K562 (cell line): ENCODE measurements around the gene CLSTN1. TPM values are rescaled to one million over a fixed set of nuclear protein-coding genes. Genes with fewer than 3 reads are reported as not detected.
A peak's percentile ranks its signal among the peaks of the same experiment; 100 is the strongest.

Experiments
- ARID4B ChIP-seq: sonication (generic); formaldehyde crosslinking; IDR thresholded peaks from 2 replicates; pipeline ENCODE4 v1.8.0; 2022; ENCODE audit warnings: mild to moderate bottlenecking, missing genetic modification reagents
- CEBPG ChIP-seq, 3 experiments: fragments of 200-800 bp in 1 of 3; sonication (Bioruptor generic) in 1 of 3; sonication (generic) in 1 of 3; formaldehyde crosslinking in 1 of 3; IDR thresholded peaks in 2 of 3; conservative IDR thresholded peaks in 1 of 3; 2 replicates each; pipeline versions ENCODE4 v1.6.1 to v1.8.0; 2016 to 2022; ENCODE audit warnings: missing compliant biosample characterization in 2 of 3, missing genetic modification characterization in 2 of 3, mild to moderate bottlenecking in 1 of 3, missing genetic modification reagents in 1 of 3
- CREB1 ChIP-seq, 2 experiments: sonication (generic) in 1 of 2; formaldehyde crosslinking in 1 of 2; IDR thresholded peaks; 2 replicates each; pipeline versions ENCODE4 v1.6.1 to v1.8.0; 2012 to 2022; ENCODE audit warnings: inconsistent platforms in 1 of 2, mild to moderate bottlenecking in 1 of 2, missing genetic modification reagents in 1 of 2, moderate library complexity in 1 of 2
- CREBBP ChIP-seq: IDR thresholded peaks from one replicate; pipeline ENCODE4 v1.6.1; 2012; ENCODE audit warnings: low read depth, mild to moderate bottlenecking, control low read depth, inconsistent platforms, low read length
- FOXA3 ChIP-seq, 2 experiments: fragments of 450-650 bp in 1 of 2; sonication (generic) in 1 of 2; formaldehyde crosslinking; IDR thresholded peaks in 1 of 2; conservative IDR thresholded peaks in 1 of 2; 2 replicates each; pipeline versions ENCODE4 v1.4.0 to v1.8.0; 2020 to 2022; ENCODE audit warnings: mild to moderate bottlenecking in 2 of 2, missing genetic modification reagents in 1 of 2
- KAT7 ChIP-seq: sonication (generic); formaldehyde crosslinking; IDR thresholded peaks from 2 replicates; pipeline ENCODE4 v1.8.0; 2022; ENCODE audit warnings: missing genetic modification reagents, mild to moderate bottlenecking, borderline replicate concordance
- MAX ChIP-seq: sonication (generic); formaldehyde crosslinking; IDR thresholded peaks from 2 replicates; pipeline ENCODE4 v1.9.0; 2022; ENCODE audit warnings: mild to moderate bottlenecking, missing genetic modification reagents
- TEAD1 ChIP-seq, 2 experiments: fragments of 450-650 bp in 1 of 2; sonication (generic) in 1 of 2; formaldehyde crosslinking; IDR thresholded peaks; 2 replicates each; pipeline versions ENCODE4 v1.4.0 to v1.8.0; 2020 to 2022; ENCODE audit warnings: mild to moderate bottlenecking in 2 of 2, missing genetic modification reagents in 1 of 2
- TEAD4 ChIP-seq, 2 experiments: sonication (generic) in 1 of 2; formaldehyde crosslinking in 1 of 2; IDR thresholded peaks; 2 replicates each; pipeline versions ENCODE4 v1.6.1 to v1.8.0; 2012 to 2022; ENCODE audit warnings: borderline replicate concordance in 1 of 2, inconsistent platforms in 1 of 2, low read length in 1 of 2, mild to moderate bottlenecking in 1 of 2, missing genetic modification reagents in 1 of 2
- ZNF431 ChIP-seq: sonication (generic); formaldehyde crosslinking; IDR thresholded peaks from 2 replicates; pipeline ENCODE4 v1.8.0; 2022; ENCODE audit warnings: mild to moderate bottlenecking, missing genetic modification reagents
- ZNF57 ChIP-seq: fragments of 450-650 bp; formaldehyde crosslinking; IDR thresholded peaks from 2 replicates; pipeline ENCODE4 v1.4.0; 2020; ENCODE audit warnings: mild to moderate bottlenecking, moderate library complexity
- polyA plus RNA-seq, 8 experiments: library from polyadenylated mRNA; depleted of rRNA in 4 of 8; stranded (reverse) in 5 of 8; unstranded in 3 of 8; fragments of >200 nt; fragmentation: Nextera tagmentation in 2 of 8; fragmentation: Illumina TruSeq in 1 of 8; extraction: Ambion mirVana in 2 of 8; extraction: Trizol in 1 of 8; gene quantifications; 2 replicates each; pipeline versions ENCODE4 v1.2.1 to v1.2.3, GENCODE V29; 2011 to 2014; ENCODE audit warnings: inconsistent platforms in 1 of 8, missing spikeins in 1 of 8
- total RNA-seq, 7 experiments: library from RNA; depleted of rRNA in 6 of 7; stranded (reverse); fragments of >200 nt in 6 of 7; fragmentation: Illumina TruSeq in 2 of 7; extraction: Trizol in 2 of 7; gene quantifications; 2 replicates each; pipeline versions ENCODE4 v1.2.1 to v1.2.3, GENCODE V29; 2011 to 2021; ENCODE audit warnings: low replicate concordance in 1 of 7
- TF ChIP-seq, protein P1 (sequence below): sonication (generic); formaldehyde crosslinking; IDR thresholded peaks from 2 replicates; pipeline ENCODE4 v1.8.1; 2023; ENCODE audit warnings: mild to moderate bottlenecking, missing genetic modification reagents
- TF ChIP-seq, protein P2 (sequence below): sonication (generic); formaldehyde crosslinking; IDR thresholded peaks from 2 replicates; pipeline ENCODE4 v1.8.0; 2022; ENCODE audit warnings: mild to moderate bottlenecking, missing genetic modification reagents

CLSTN1 gene
- total and polyA plus RNA-seq, 9 of the 15 experiments (the other 6 are each of a cell fraction or from before 2014, with no cell fraction given) = 1.1 to 32.5 (median 13.3) TPM

GRCh38 chr1:9687874-9688582, 135.7 kb downstream of the CLSTN1 start (continued):
- TF ChIP-seq KAT7 (CRISPR knock-in tag) (0 out of 2 replicates have a peak, but pooled peaks have one; percentile 32), CREBBP (no peak), CREB1 (IDR thresholded peaks at IDR 0.05) (no peak), CREB1 (CRISPR knock-in tag; IDR thresholded peaks at IDR 0.05) (0 out of 2 replicates have a peak, but pooled peaks have one; percentile 49), TEAD4 (IDR thresholded peaks at IDR 0.05; ENCODE audit: low read length) (no peak), TEAD4 (CRISPR knock-in tag; IDR thresholded peaks at IDR 0.05; ENCODE audit: borderline replicate concordance) (0 out of 2 replicates have a peak, but pooled peaks have one; percentile 60), ZNF431 (CRISPR knock-in tag) (no peak), ARID4B (CRISPR knock-in tag) (peak; percentile 30; the same call in 1 of the 2 replicates), MAX (CRISPR knock-in tag) (0 out of 2 replicates have a peak, but pooled peaks have one; percentile 7), CEBPG (CRISPR knock-in tag; IDR thresholded peaks at IDR 0.05) (0 out of 2 replicates have a peak, but pooled peaks have one; percentile 22), CEBPG (tag; conservative IDR thresholded peaks at IDR 0.05 in 1 of 2, IDR thresholded peaks at IDR 0.05 in 1 of 2) (no peak), FOXA3 (CRISPR knock-in tag; conservative IDR thresholded peaks at IDR 0.05 in 1 of 2, IDR thresholded peaks at IDR 0.05 in 1 of 2) (0 out of 4 replicates have a peak, but pooled peaks of 1 of the 2 experiments have one; percentile 49), ZNF57 (CRISPR knock-in tag) (0 out of 2 replicates have a peak, but pooled peaks have one; percentile 26), TEAD1 (CRISPR knock-in tag; IDR thresholded peaks at IDR 0.05) (0 out of 4 replicates have a peak, but pooled peaks of 1 of the 2 experiments have one; percentile 28)
- TF ChIP-seq, protein P1, sequence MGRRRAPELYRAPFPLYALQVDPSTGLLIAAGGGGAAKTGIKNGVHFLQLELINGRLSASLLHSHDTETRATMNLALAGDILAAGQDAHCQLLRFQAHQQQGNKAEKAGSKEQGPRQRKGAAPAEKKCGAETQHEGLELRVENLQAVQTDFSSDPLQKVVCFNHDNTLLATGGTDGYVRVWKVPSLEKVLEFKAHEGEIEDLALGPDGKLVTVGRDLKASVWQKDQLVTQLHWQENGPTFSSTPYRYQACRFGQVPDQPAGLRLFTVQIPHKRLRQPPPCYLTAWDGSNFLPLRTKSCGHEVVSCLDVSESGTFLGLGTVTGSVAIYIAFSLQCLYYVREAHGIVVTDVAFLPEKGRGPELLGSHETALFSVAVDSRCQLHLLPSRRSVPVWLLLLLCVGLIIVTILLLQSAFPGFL (CRISPR knock-in tag) = peak; percentile 45; the same call in 1 of the 2 replicates
- TF ChIP-seq, protein P2, sequence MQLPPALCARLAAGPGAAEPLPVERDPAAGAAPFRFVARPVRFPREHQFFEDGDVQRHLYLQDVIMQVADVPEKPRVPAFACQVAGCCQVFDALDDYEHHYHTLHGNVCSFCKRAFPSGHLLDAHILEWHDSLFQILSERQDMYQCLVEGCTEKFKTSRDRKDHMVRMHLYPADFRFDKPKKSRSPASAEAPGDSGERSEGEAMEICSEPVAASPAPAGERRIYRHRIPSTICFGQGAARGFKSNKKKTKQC (CRISPR knock-in tag) = 0 out of 2 replicates have a peak, but pooled peaks have one; percentile 24
